Endothelial cell of umbilical vein (primary cell): Measurements from ENCODE around the gene KRT8. TPM values are rescaled to one million over a fixed set of nuclear protein-coding genes. Genes with fewer than 3 reads are reported as not detected.

Experiments used
- BruUV-seq: library from RNA; stranded (reverse); fragments of 400-500 nt; replicated peaks from 2 replicates; lab custom pipeline; 2021; lab: Mats Ljungman, UMichigan
- CTCF ChIA-PET: fragments of 300-600, 350-600 bp; sonication (Branson Sonifier 250); formaldehyde crosslinking; loops from one replicate; lab custom pipeline; 2021; ENCODE audit warnings: antibody characterized with exemption, inconsistent platforms; lab: Charles Lee
- POLR2A ChIA-PET: fragments of 300-600, 350-600 bp; sonication (Branson Sonifier 250); formaldehyde crosslinking; loops from one replicate; lab custom pipeline; 2021; ENCODE audit warnings: antibody characterized with exemption, inconsistent platforms; lab: Charles Lee
- DNase-seq: peaks from one replicate; pipeline ENCODE4 v3.0.0-alpha.2; 2011; ENCODE audit warnings: low read depth, low spot score
- FAIRE-seq: peaks from 2 replicates; lab custom pipeline; 2011; peaks lifted over from hg19 to GRCh38; lab: Jason Lieb, UNC
- H2AFZ ChIP-seq: 2 replicates; pipeline ENCODE4 v1.6.0; 2012; ENCODE audit warnings: low read depth, low read length, control low read depth, inconsistent platforms
- H3K27ac ChIP-seq: 2 replicates; pipeline ENCODE4 v1.5.1; 2011; ENCODE audit warnings: low read depth, mild to moderate bottlenecking, control low read depth, low read length, moderate library complexity; ENCODE audit not compliant: insufficient read depth
- H3K27me3 ChIP-seq, 2 experiments: 2 replicates each; pipeline versions ENCODE4 v1.6.0 to v1.6.1; 2011; ENCODE audit warnings: low read length in 2 of 2, mixed read lengths in 1 of 2; ENCODE audit not compliant: control insufficient read depth in 2 of 2, insufficient read depth in 2 of 2
- H3K36me3 ChIP-seq, 2 experiments: 2 replicates in 1 of 2; 3 replicates in 1 of 2; pipeline ENCODE4 v1.5.1; 2011; ENCODE audit warnings: low read length in 2 of 2, mild to moderate bottlenecking in 1 of 2, moderate library complexity in 1 of 2; ENCODE audit not compliant: control insufficient read depth in 2 of 2, insufficient read depth in 2 of 2; ENCODE audit errors: extremely low read depth in 1 of 2
- H3K4me1 ChIP-seq: 3 replicates; pipeline ENCODE4 v1.5.1; 2011; ENCODE audit warnings: mild to moderate bottlenecking, low read length; ENCODE audit not compliant: control insufficient read depth, insufficient read depth; ENCODE audit errors: extremely low read depth
- H3K4me2 ChIP-seq: 2 replicates; pipeline ENCODE4 v1.6.1; 2011; ENCODE audit warnings: low read length, control low read depth, mixed read lengths; ENCODE audit not compliant: insufficient read depth
- H3K4me3 ChIP-seq, 3 experiments: fragments of 200-600 bp in 1 of 3; sonication (generic), shearing (Covaris generic) in 1 of 3; replicated peaks in 1 of 3; 2 replicates each; pipeline ENCODE4 v1.5.1; 2011 to 2016; ENCODE audit warnings: control low read depth in 3 of 3, low read length in 3 of 3, mild to moderate bottlenecking in 2 of 3, inconsistent platforms in 1 of 3, low read depth in 1 of 3, moderate library complexity in 1 of 3; ENCODE audit not compliant: insufficient read depth in 1 of 3
- H3K79me2 ChIP-seq: 2 replicates; pipeline ENCODE4 v1.6.0; 2012; ENCODE audit warnings: low read length, inconsistent platforms; ENCODE audit not compliant: control insufficient read depth, insufficient read depth
- H3K9ac ChIP-seq: replicated peaks from 2 replicates; pipeline ENCODE3; 2011; ENCODE audit warnings: low read length, control low read depth; ENCODE audit not compliant: insufficient read depth; ENCODE audit errors: extremely low read depth
- H3K9me1 ChIP-seq: replicated peaks from 3 replicates; pipeline ENCODE4 v1.6.0; 2011; ENCODE audit warnings: mild to moderate bottlenecking, low read length; ENCODE audit not compliant: control insufficient read depth, insufficient read depth; ENCODE audit errors: extremely low read depth
- H3K9me3 ChIP-seq: replicated peaks from 2 replicates; pipeline ENCODE4 v1.5.1; 2012; ENCODE audit warnings: low read length, inconsistent platforms; ENCODE audit not compliant: control insufficient read depth, insufficient read depth
- H4K20me1 ChIP-seq: replicated peaks from 2 replicates; pipeline ENCODE3; 2011; ENCODE audit warnings: mild to moderate bottlenecking, low read length; ENCODE audit not compliant: control insufficient read depth, insufficient read depth; ENCODE audit errors: extremely low read depth
- CTCF ChIP-seq, 2 donors: IDR thresholded peaks; 1 replicate in 1 of 2; 2 replicates in 1 of 2; pipeline ENCODE4 v1.5.1; 2011; ENCODE audit warnings: low read length in 2 of 2, mild to moderate bottlenecking in 2 of 2, moderate library complexity in 2 of 2, control low read depth in 1 of 2, inconsistent platforms in 1 of 2, low read depth in 1 of 2; ENCODE audit not compliant: insufficient read depth in 1 of 2; ENCODE audit errors: extremely low read depth in 1 of 2
- EZH2 ChIP-seq: IDR thresholded peaks from 2 replicates; pipeline ENCODE4 v1.6.1; 2012; ENCODE audit warnings: borderline replicate concordance, low read depth, mild to moderate bottlenecking, moderate library complexity, low read length, inconsistent platforms; ENCODE audit not compliant: severe bottlenecking
- FOS ChIP-seq: IDR thresholded peaks from 2 replicates; pipeline ENCODE4 v1.6.1; 2011; ENCODE audit warnings: mild to moderate bottlenecking, low read length, moderate library complexity, borderline replicate concordance; ENCODE audit not compliant: insufficient read depth
- GATA2 ChIP-seq: IDR thresholded peaks from 2 replicates; pipeline ENCODE4 v1.7.0; 2011; ENCODE audit warnings: low read depth, mild to moderate bottlenecking, moderate library complexity, mixed read lengths, low read length; ENCODE audit not compliant: insufficient read length, insufficient read depth
- JUN ChIP-seq: IDR thresholded peaks from 2 replicates; pipeline ENCODE4 v1.6.1; 2011; ENCODE audit warnings: borderline replicate concordance, low read depth; ENCODE audit not compliant: insufficient read length, insufficient read depth
- MAX ChIP-seq: IDR thresholded peaks from 2 replicates; pipeline ENCODE4 v1.6.1; 2011; ENCODE audit not compliant: insufficient read depth, insufficient read length
- MYC ChIP-seq: IDR thresholded peaks from one replicate; pipeline ENCODE4 v1.6.1; 2011; ENCODE audit warnings: mild to moderate bottlenecking, low read depth, low read length
- POLR2A ChIP-seq: IDR thresholded peaks from 2 replicates; pipeline ENCODE4 v1.6.1; 2012; ENCODE audit warnings: low read depth, mild to moderate bottlenecking, control low read depth, low read length
- POLR2AphosphoS5 ChIP-seq: IDR thresholded peaks from 2 replicates; pipeline ENCODE4 v1.6.1; 2012; ENCODE audit warnings: low read depth, mild to moderate bottlenecking, control low read depth, low read length, moderate library complexity; ENCODE audit not compliant: insufficient read depth
- dilution Hi-C: fragments of 300-500 bp; cut with MboI; formaldehyde crosslinking; loops from one replicate; pipeline ENCODE4 v1.15.0; 2019; ENCODE audit warnings: low sequenced_read_pairs; ENCODE audit not compliant: extremely low pct_ligation_motif_present
- intact Hi-C: fragments of 100-400 bp; cut with micrococcal nuclease; formaldehyde crosslinking; loops from one replicate; pipeline ENCODE4 v1.10.0; 2022
- polyA plus RNA-seq, 4 experiments: library from polyadenylated mRNA; depleted of rRNA in 3 of 4; stranded (reverse) in 3 of 4; unstranded in 1 of 4; fragments of >200 nt; gene quantifications; 2 replicates each; pipeline versions ENCODE4 v1.2.1 to v1.2.3, GENCODE V29; 2011 to 2012; ENCODE audit warnings: missing spikeins in 1 of 4
- total RNA-seq: library from RNA; stranded (reverse); gene quantifications from 2 replicates; pipeline ENCODE4 v1.2.3, GENCODE V29; 2021

The KRT8 gene
- total and polyA plus RNA-seq, 2 donors (not counting 3 experiments of a cell fraction or from before 2014, with no cell fraction given) = 23.5 to 31.7 TPM

GRCh38 chr12:52942901-52943181 lies 38.0 kb upstream of the KRT8 start:
- no peak for DNase-seq
- Histone ChIP-seq H3K36me3 (no peaks in the 10 kb centered on the region), H3K9ac (no peak overlapping the region), H2AFZ (no peak overlapping the region), H4K20me1 (no peaks in the 10 kb centered on the region), H3K9me1 (no peaks in the 10 kb centered on the region), H3K4me2 (no peak overlapping the region), H3K9me3 (no peaks in the 10 kb centered on the region), H3K4me1 (peaks cover 26% of the 10 kb centered on the region), H3K4me3 (no peak overlapping the region), H3K27me3 (no peaks in the 10 kb centered on the region), H3K79me2 (peaks cover under 1% of the 10 kb centered on the region), H3K27ac (no peak overlapping the region)
- FAIRE-seq = no peak
- no peak for TF ChIP-seq FOS
- TF ChIP-seq EZH2 = no peak
- TF ChIP-seq POLR2AphosphoS5 = no peak
- no peak for TF ChIP-seq CTCF (IDR thresholded peaks at IDR 0.05; ENCODE audit: extremely low read depth in 1 of 2, insufficient read depth in 1 of 2, low read depth in 1 of 2, low read length in 2 of 2)
- TF ChIP-seq JUN = no peak
- no peak for TF ChIP-seq MAX
- TF ChIP-seq MYC = no peak
- no peak for TF ChIP-seq GATA2
- no peak for TF ChIP-seq POLR2A
- dilution Hi-C loops = no loop called here
- no TSS peak for BruUV-seq
- ChIA-PET CTCF (interaction anchor here (1.6 to 2.4 kb wide), 2 partner anchors 16 to 58 kb away, joined by 5 to 13 read pairs; no protein-coding TSS in a partner anchor), POLR2A (no interaction called here)
- intact Hi-C loops = no loop called here
